Activated naive CD4-positive, alpha-beta T cell treated with anti-CD3 and anti-CD28 coated beads for 36 hours (primary cell): ENCODE data around the gene RYK. TPM values are rescaled to one million over a fixed set of nuclear protein-coding genes. Genes with fewer than 3 reads are reported as not detected.

ENCODE experiments used
- CTCF ChIA-PET: fragments of 350-600 bp; sonication (Branson Sonifier 250); formaldehyde crosslinking; loops from one replicate; lab custom pipeline; 2021; ENCODE audit warnings: antibody characterized with exemption; lab: Charles Lee
- DNase-seq: peaks from one replicate; pipeline ENCODE4 v3.0.0-alpha.2; 2020
- H3K27ac Mint-ChIP-seq: one replicate; pipeline ENCODE4 v1.8.0; 2021; ENCODE audit warnings: mild to moderate bottlenecking, mixed read lengths
- H3K27me3 Mint-ChIP-seq: one replicate; pipeline ENCODE4 v1.8.0; 2021; ENCODE audit warnings: low read depth, mixed read lengths
- H3K36me3 Mint-ChIP-seq: one replicate; pipeline ENCODE4 v1.8.0; 2021; ENCODE audit warnings: low read depth, mixed read lengths
- H3K4me1 Mint-ChIP-seq: one replicate; pipeline ENCODE4 v1.8.0; 2021; ENCODE audit warnings: low read depth, mixed read lengths
- H3K4me3 Mint-ChIP-seq: one replicate; pipeline ENCODE4 v1.8.0; 2021; ENCODE audit warnings: mild to moderate bottlenecking, moderate library complexity, mixed read lengths
- H3K9me3 Mint-ChIP-seq: one replicate; pipeline ENCODE4 v1.8.0; 2021; ENCODE audit warnings: mixed read lengths
- intact Hi-C: fragments of 100-400 bp; cut with micrococcal nuclease; formaldehyde crosslinking; loops from one replicate; pipeline ENCODE4 v1.15.1; 2023
- total RNA-seq, 2 experiments: library from RNA; stranded (reverse); gene quantifications; one replicate each; pipeline ENCODE4 v1.2.3, GENCODE V29; 2021

Gene RYK
- total RNA-seq, 2 experiments from 2014 or later: 19.5 to 19.7 TPM

DNA sequence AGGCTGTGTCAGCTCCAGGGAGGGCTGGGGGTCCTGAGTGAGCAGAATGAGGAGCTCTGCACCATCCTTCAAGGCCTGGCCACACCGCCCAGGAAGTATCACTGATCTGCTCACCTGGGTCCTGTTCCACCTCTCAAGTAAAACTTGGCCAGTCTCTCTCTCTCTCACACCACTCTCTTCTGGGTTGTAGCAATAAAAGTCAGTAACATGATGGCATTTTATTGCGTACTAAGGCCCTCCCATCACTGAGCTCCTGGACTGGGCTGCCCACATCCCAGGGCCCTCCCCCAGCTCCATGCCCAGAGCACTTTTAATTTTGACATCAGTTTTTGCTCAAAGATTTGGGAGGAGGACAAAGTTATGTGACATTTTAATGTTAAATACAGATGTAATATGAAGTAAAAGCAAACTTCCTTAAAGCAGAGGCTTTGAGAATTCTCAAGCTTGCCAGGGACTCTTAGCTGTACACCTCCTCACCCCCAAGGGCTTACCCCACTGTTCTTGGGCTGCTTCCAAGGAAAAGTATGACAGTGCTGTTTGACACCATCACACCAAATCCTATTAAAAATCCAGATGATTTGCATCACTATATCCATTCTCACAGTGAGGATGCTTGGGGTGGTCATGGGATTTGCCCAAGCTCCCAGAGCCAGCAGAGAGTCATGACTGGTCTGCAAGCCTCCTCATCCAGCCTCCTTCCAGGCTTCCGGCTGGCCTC lies 115.8 kb downstream of the RYK start:
- intact Hi-C loops: no loop called here

DNA sequence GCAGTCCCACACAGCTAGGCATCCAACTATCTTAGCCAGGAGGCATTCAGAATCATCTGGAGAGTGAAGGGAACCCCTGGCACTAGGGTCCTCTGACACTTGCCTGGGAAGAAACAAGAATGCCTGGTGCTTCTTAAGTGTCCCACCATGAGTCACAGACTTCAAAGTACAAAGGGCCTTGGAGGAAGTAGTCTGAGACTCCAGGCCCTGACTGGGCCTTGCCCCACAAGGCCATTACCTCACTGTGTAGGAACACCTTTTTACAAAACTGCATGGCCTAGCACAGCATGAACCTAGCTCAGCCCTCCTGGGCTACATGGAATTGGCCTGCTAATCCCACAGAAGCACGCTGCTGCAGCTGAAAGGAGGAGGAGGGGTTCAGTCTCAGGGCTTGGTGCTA lies 116.4 kb downstream of the RYK start:
- no peaks in the 10 kb centered on the region for H3K4me1 Mint-ChIP-seq
- peaks cover 3% of the 10 kb centered on the region for H3K36me3 Mint-ChIP-seq
- H3K9me3 Mint-ChIP-seq: peaks cover 9% of the 10 kb centered on the region
- no peak for DNase-seq
- no peaks in the 10 kb centered on the region for H3K27me3 Mint-ChIP-seq
- intact Hi-C loops: no loop called here
- H3K4me3 Mint-ChIP-seq: no peak overlapping the region
- CTCF ChIA-PET: no interaction called here
- H3K27ac Mint-ChIP-seq: no peak overlapping the region

More for the DNA sequence above, 115.8 kb downstream of the RYK start:
- Mint-ChIP-seq H3K9me3 (peaks cover 9% of the 10 kb centered on the region), H3K27ac (no peak overlapping the region), H3K4me1 (no peaks in the 10 kb centered on the region), H3K4me3 (no peak overlapping the region), H3K36me3 (peaks cover 3% of the 10 kb centered on the region), H3K27me3 (no peaks in the 10 kb centered on the region)
- DNase-seq: no peak
- CTCF ChIA-PET: interaction anchor here (1.1 kb wide), 1 partner anchor 37 kb away, joined by 3 read pairs; no protein-coding TSS in a partner anchor

DNA sequence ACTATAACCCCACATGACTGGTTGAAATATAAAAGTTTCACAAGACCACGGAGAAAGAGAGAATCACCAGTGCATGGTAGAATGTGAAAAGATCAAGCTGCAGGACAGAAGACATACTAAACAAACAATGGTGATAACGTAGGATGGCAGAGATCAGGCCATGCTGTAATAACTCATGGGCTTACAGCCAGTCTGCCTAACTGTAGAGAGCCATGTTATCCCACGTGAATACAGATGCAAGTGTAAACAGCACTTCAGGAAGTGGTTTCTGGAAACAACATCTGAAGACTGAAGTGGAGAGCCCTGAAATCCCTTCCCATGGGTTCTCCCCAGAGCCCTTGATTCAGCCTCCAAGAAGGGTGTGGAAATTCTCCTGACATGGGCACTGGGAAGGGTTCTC lies 117.7 kb downstream of the RYK start:
- H3K27me3 Mint-ChIP-seq: no peaks in the 10 kb centered on the region
- CTCF ChIA-PET: no interaction called here
- peaks cover 11% of the 10 kb centered on the region for H3K9me3 Mint-ChIP-seq
- intact Hi-C loops: no loop called here
- no peak overlapping the region for H3K27ac Mint-ChIP-seq
- H3K36me3 Mint-ChIP-seq: no peaks in the 10 kb centered on the region
- H3K4me3 Mint-ChIP-seq: no peak overlapping the region
- no peak for DNase-seq
- no peaks in the 10 kb centered on the region for H3K4me1 Mint-ChIP-seq

DNA sequence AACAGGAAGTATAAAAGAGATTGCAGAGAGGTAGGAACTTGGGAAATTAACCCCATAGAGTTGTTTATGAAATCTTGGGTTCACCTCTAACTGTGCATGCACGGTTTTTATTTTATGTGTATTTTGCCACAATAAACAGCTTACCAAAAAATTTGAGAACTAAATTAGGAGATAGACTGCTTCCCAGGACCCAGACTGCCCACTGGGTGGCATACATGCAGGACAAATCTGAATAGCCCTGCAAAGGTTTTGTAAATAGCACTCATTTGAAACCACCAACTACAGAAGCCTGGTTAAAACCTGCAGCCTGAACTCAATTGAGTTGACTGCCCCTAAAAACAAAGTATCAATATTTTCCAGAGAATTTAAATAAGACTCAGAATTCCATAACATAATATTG lies 124.5 kb downstream of the RYK start:
- no peaks in the 10 kb centered on the region for H3K36me3 Mint-ChIP-seq
- H3K27ac Mint-ChIP-seq: no peak overlapping the region
- H3K4me1 Mint-ChIP-seq: no peaks in the 10 kb centered on the region
- H3K27me3 Mint-ChIP-seq: no peaks in the 10 kb centered on the region
- CTCF ChIA-PET: interaction anchor here (0.7 to 1.1 kb wide), 2 partner anchors 10 to 15 kb away, joined by 3 to 4 read pairs; no protein-coding TSS in a partner anchor
- no peak overlapping the region for H3K4me3 Mint-ChIP-seq
- DNase-seq: no peak
- intact Hi-C loops: no loop called here
- H3K9me3 Mint-ChIP-seq: peaks cover 14% of the 10 kb centered on the region

- peaks cover 27% of the 10 kb centered on the region for H3K9me3 Mint-ChIP-seq
- no peaks in the 10 kb centered on the region for H3K27me3 Mint-ChIP-seq
- intact Hi-C loops: no loop called here
- H3K36me3 Mint-ChIP-seq: peaks cover 5% of the 10 kb centered on the region
- DNase-seq: no peak
- H3K4me1 Mint-ChIP-seq: no peaks in the 10 kb centered on the region
- H3K4me3 Mint-ChIP-seq: no peak overlapping the region
- no peak overlapping the region for H3K27ac Mint-ChIP-seq
- CTCF ChIA-PET: no interaction called here
Observed at GRCh38 chr3:134114726-134115125, 135.9 kb downstream of the RYK start.

DNA sequence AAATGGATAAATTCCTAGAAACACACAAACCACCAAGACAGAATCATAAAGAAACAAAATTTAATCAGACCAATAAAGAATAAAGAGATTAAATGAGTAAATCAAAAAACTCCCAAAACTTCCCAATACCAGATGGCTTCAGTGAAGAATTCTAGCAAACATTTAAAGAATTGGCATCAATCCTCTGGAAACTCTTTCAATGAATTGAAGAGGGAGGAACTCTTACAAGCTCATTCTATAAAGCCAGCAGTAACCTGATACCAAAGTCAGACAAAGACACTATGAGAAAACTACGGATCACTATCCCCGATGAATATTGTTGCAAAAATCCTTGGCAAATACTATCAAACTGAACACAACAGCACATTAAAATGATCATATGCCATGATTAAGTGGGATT lies 139.0 kb downstream of the RYK start:
- DNase-seq: no peak
- H3K36me3 Mint-ChIP-seq: peaks cover 2% of the 10 kb centered on the region
- intact Hi-C loops: no loop called here
- CTCF ChIA-PET: no interaction called here
- no peak overlapping the region for H3K4me3 Mint-ChIP-seq
- H3K9me3 Mint-ChIP-seq: peaks cover 9% of the 10 kb centered on the region
- H3K27ac Mint-ChIP-seq: no peak overlapping the region
- H3K27me3 Mint-ChIP-seq: peaks cover 6% of the 10 kb centered on the region
- H3K4me1 Mint-ChIP-seq: no peaks in the 10 kb centered on the region

GRCh38 chr3:134110963-134111362 lies 139.7 kb downstream of the RYK start:
- Mint-ChIP-seq H3K27me3 (peaks cover 8% of the 10 kb centered on the region), H3K4me3 (no peak overlapping the region), H3K9me3 (peaks cover 9% of the 10 kb centered on the region), H3K4me1 (no peaks in the 10 kb centered on the region), H3K27ac (no peak overlapping the region), H3K36me3 (peaks cover 2% of the 10 kb centered on the region)
- DNase-seq: no peak
- CTCF ChIA-PET: no interaction called here
- intact Hi-C loops: no loop called here

Other genes starting within 250 kb of the RYK start
- gene SLCO2A1, start 220.9 kb downstream of the RYK start, total RNA-seq: not detected
- gene AMOTL2, start 123.6 kb upstream of the RYK start, total RNA-seq: under 1 TPM in 1 of 2 experiments, not detected in 1; 0.31 TPM
- gene ANAPC13, start 235.1 kb upstream of the RYK start, total RNA-seq: 10 to 100 TPM; 42.6 to 44.7 TPM
- gene CEP63, start 235.2 kb upstream of the RYK start, total RNA-seq: 10 to 100 TPM; 26.9 to 27.0 TPM